Kidney capillary endothelial cell (primary cell): ENCODE results near the gene ARFGEF3.

ENCODE experiments used
- DNase-seq: peaks from one replicate; pipeline ENCODE4 v3.0.0-alpha.2; 2018; ENCODE audit warnings: low spot score

ARFGEF3 gene

GRCh38 chr6:138162111-138162954 is 594 bp downstream of the ARFGEF3 start:
- peak; percentile 21 for DNase-seq

GRCh38 chr6:138162955-138163575 is 1.3 kb downstream of the ARFGEF3 start:
- DNase-seq = no peak

- DNase-seq = no peak
These were observed 13.9 kb downstream of the ARFGEF3 start for GRCh38 chr6:138175596-138175995.

- no peak for DNase-seq
These were observed 15.0 kb downstream of the ARFGEF3 start for GRCh38 chr6:138176652-138177232.

- DNase-seq = no peak
These were observed 21.4 kb downstream of the ARFGEF3 start for GRCh38 chr6:138182939-138183789.

GRCh38 chr6:138183790-138184134 is 22.0 kb downstream of the ARFGEF3 start:
- no peak for DNase-seq

- DNase-seq = no peak
These were observed 22.5 kb downstream of the ARFGEF3 start for GRCh38 chr6:138184230-138184629.

GRCh38 chr6:138187156-138187555 is 25.4 kb downstream of the ARFGEF3 start:
- no peak for DNase-seq

GRCh38 chr6:138188278-138188941 is 26.7 kb downstream of the ARFGEF3 start:
- no peak for DNase-seq

- DNase-seq = no peak
These were observed 32.5 kb downstream of the ARFGEF3 start for GRCh38 chr6:138194287-138194686.

- DNase-seq = no peak
These were observed 34.5 kb downstream of the ARFGEF3 start for GRCh38 chr6:138196122-138196738.

- DNase-seq = no peak
These were observed 35.8 kb downstream of the ARFGEF3 start for GRCh38 chr6:138197570-138197969.

- no peak for DNase-seq
These were observed 36.8 kb downstream of the ARFGEF3 start for GRCh38 chr6:138198430-138199091.

GRCh38 chr6:138201836-138202235 is 40.1 kb downstream of the ARFGEF3 start:
- DNase-seq = no peak

GRCh38 chr6:138203315-138203714 is 41.6 kb downstream of the ARFGEF3 start:
- no peak for DNase-seq

GRCh38 chr6:138204303-138204702 is 42.6 kb downstream of the ARFGEF3 start:
- DNase-seq = no peak

GRCh38 chr6:138204792-138205384 is 43.1 kb downstream of the ARFGEF3 start:
- no peak for DNase-seq

- DNase-seq = no peak
These were observed 43.8 kb downstream of the ARFGEF3 start for GRCh38 chr6:138205437-138206094.

- no peak for DNase-seq
These were observed 45.1 kb downstream of the ARFGEF3 start for GRCh38 chr6:138206862-138207261.

GRCh38 chr6:138211048-138211581 is 49.4 kb downstream of the ARFGEF3 start:
- DNase-seq = no peak
